ENCODE data around the gene MOXD1.

Gene MOXD1

DNA sequence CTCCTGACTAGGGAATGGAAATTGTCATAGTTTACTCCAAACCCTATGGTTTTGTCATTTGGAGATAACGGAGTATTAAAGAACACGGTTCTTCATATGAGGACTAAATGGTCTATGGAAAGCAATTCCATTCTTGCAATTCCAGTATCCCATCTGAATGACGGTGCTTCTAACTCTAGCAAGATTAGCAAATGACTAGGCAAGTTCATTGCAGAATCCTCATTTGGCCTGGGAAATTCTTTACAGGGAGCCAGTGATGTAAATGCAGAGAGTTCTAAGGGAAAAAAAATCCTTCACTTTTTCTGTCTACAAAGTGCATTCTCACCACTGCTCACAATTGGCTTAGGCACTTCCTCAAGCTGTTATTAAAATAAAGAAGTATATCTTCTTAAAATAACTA is 111.5 kb downstream of the MOXD1 start:
- TF ChIP-seq, protein P1, sequence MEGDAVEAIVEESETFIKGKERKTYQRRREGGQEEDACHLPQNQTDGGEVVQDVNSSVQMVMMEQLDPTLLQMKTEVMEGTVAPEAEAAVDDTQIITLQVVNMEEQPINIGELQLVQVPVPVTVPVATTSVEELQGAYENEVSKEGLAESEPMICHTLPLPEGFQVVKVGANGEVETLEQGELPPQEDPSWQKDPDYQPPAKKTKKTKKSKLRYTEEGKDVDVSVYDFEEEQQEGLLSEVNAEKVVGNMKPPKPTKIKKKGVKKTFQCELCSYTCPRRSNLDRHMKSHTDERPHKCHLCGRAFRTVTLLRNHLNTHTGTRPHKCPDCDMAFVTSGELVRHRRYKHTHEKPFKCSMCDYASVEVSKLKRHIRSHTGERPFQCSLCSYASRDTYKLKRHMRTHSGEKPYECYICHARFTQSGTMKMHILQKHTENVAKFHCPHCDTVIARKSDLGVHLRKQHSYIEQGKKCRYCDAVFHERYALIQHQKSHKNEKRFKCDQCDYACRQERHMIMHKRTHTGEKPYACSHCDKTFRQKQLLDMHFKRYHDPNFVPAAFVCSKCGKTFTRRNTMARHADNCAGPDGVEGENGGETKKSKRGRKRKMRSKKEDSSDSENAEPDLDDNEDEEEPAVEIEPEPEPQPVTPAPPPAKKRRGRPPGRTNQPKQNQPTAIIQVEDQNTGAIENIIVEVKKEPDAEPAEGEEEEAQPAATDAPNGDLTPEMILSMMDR (IDR thresholded peaks at IDR 0.05; ENCODE audit: low read depth, low read length) = no peak
- no peak overlapping the region for H3K4me3 ChIP-seq (replicated peaks in 1 of 2; ENCODE audit: low read depth in 2 of 2, low read length in 2 of 2)

DNA sequence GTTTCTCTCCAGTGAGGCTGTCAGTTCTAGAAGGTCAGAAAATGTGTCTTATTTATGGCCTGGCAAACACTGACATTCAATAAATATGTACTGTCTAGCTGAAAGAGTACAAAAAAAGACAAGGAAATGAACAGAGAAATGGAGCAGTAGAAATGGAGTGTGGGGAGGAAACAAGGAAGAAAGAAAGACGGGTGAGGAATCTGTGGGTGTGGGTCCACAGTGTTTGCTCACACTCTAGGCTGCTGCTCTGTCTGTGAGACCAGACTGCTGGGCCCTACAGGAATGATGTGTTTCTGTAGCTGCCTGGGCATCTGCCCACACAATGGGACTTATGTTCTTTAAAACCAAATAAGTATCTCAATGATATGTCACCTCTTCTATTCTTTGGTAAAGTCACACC is 114.2 kb downstream of the MOXD1 start:
- H3K4me3 ChIP-seq (replicated peaks in 1 of 2; ENCODE audit: low read depth in 2 of 2, low read length in 2 of 2) = no peak overlapping the region
- TF ChIP-seq, protein P1 (IDR thresholded peaks at IDR 0.05; ENCODE audit: low read depth, low read length) = no peak
- no peak for DNase-seq (ENCODE audit: low read depth in 2 of 2)

More for the DNA sequence above, 111.5 kb downstream of the MOXD1 start:
- no peak for DNase-seq (ENCODE audit: low read depth in 2 of 2)

DNA sequence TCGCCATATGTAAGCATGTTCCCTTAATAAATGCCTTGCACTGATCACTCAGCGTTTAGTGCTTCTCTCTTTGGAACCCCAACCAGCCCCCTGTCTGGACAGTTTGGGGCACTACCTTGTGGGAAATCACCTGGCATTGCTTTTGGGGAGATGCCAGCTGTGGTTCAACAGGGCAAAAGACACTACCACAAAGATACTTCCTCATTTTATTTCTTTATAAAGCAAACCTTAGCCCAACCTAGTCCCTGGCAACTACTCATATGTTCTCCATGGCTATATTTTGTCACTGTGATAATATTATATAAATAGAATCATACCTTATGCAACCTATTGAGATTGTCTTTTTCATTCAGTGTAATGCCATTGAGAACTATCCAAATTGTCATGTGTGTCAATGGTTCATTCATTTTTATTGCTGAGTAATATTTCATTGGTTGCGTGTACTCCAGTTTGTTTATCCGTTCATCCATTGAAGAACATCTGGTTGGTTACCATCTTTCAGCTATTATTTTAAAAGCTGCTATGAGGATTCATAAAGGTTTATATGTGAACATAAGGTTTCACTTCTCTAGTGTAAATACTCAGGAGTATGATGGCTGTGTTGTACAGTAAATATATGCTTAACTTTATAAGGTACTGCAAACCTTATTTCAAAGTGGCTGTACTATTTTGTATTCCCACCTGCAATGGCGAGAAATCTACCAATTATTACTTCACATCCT is 114.8 kb downstream of the MOXD1 start:
- TF ChIP-seq, protein P1 (IDR thresholded peaks at IDR 0.05; ENCODE audit: low read depth, low read length) = no peak
- DNase-seq (ENCODE audit: low read depth in 2 of 2) = no peak
- H3K4me3 ChIP-seq (replicated peaks in 1 of 2; ENCODE audit: low read depth in 2 of 2, low read length in 2 of 2) = no peak overlapping the region

DNA sequence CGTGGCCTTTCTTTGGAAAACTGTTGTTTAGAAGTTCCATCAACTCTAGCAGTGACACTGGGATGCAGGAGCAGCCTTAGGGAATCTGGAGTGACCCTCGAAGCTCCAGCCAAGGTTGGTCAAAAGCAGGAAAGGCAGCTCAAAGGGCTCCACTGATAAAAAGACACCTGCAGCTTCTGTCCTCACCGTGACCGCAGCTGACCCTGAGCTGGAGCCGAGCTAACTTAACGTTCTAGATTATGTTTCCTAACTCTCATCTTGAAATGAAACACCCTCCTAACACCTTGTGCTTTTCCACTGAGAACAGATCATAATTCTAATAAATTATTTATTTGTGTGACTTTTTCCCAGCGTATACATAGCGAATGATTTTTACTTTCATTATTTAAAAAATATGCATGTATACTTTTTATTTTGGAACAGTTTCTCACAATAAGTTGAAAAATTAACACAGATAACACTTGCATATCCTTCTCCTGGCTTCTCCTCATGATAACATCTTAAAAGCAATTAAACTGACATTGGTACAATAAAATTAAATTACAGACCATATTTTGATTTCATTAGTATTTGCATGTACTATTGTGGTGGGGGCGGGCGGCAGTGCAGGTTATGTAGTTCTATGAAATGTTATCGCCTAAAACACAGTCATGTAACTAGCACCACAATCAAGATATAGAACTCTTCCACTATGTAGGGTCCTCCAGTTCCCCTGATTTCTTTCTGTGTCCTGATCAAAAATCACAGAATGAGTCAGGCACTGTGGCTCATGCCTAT is 116.1 kb downstream of the MOXD1 start:
- DNase-seq (ENCODE audit: low read depth in 2 of 2) = no peak
- no peak overlapping the region for H3K4me3 ChIP-seq (replicated peaks in 1 of 2; ENCODE audit: low read depth in 2 of 2, low read length in 2 of 2)
- TF ChIP-seq, protein P1 (IDR thresholded peaks at IDR 0.05; ENCODE audit: low read depth, low read length) = no peak

DNA sequence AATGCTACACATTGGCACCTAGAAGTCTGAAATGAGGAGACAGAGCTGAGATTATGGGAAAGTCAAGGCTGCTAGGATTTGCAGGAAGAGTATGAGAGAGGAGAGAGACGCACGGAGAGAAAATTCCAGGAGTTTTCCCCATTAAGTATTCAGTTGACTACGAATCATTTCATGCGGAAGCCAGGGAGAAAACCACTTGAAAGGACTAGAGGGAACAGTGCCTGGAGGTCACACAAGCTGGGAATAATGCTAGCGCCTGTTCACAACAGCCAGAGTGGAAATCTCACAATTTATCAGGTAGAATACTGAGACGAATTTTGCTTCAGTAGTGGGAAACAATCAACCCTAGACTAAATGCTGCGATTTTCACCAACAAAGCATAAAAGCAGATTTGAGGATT is 118.6 kb downstream of the MOXD1 start:
- DNase-seq (ENCODE audit: low read depth in 2 of 2) = no peak

DNA sequence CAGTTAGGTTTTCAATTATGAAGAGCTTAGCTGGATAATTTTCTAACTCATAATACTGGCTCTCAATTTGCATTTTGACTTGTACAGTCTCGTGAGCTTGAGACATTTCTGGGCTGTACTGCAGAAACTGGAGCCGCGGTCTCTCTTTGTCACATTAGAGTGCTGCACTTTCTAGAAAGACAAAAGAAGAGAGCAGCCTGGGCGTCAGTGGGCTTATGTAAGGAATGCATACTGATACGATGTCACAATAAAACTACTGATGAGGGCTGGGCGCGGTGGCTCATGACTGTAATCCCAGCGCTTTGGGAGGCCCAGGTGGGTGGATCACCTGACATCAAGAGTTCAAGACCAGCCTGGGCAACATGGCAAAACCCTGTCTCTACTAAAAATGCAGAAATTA is 120.8 kb downstream of the MOXD1 start:
- H3K4me3 ChIP-seq (replicated peaks in 1 of 2; ENCODE audit: low read depth in 2 of 2, low read length in 2 of 2) = no peak overlapping the region
- TF ChIP-seq, protein P1 (IDR thresholded peaks at IDR 0.05; ENCODE audit: low read depth, low read length) = no peak
- no peak for DNase-seq (ENCODE audit: low read depth in 2 of 2)

More for the DNA sequence above, 118.6 kb downstream of the MOXD1 start:
- TF ChIP-seq, protein P1 (IDR thresholded peaks at IDR 0.05; ENCODE audit: low read depth, low read length) = no peak
- no peak overlapping the region for H3K4me3 ChIP-seq (replicated peaks in 1 of 2; ENCODE audit: low read depth in 2 of 2, low read length in 2 of 2)
